IPS-NIHi7 (cell line): Measurements from ENCODE around the gene FAAP100.

ENCODE experiments used
- DNase-seq: peaks from one replicate; pipeline ENCODE4 v3.0.0; 2012; ENCODE audit warnings: mixed read lengths; ENCODE audit errors: extremely low spot score

FAAP100 gene

DNA sequence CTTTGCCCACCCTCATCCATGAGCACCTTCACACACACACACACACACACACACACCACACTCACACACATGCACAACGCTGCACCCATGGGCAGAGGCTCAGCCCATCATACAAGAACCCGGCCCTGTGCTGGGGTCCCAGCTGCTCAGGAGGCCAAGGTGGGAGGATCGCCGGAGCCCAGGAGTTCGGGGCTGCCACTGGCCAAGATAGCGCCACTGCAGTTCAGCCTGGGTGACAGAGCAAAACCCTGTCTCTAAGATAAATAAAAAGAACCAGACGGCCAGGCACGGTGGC lies 27.3 kb downstream of the FAAP100 start:
- DNase-seq: no peak

DNA sequence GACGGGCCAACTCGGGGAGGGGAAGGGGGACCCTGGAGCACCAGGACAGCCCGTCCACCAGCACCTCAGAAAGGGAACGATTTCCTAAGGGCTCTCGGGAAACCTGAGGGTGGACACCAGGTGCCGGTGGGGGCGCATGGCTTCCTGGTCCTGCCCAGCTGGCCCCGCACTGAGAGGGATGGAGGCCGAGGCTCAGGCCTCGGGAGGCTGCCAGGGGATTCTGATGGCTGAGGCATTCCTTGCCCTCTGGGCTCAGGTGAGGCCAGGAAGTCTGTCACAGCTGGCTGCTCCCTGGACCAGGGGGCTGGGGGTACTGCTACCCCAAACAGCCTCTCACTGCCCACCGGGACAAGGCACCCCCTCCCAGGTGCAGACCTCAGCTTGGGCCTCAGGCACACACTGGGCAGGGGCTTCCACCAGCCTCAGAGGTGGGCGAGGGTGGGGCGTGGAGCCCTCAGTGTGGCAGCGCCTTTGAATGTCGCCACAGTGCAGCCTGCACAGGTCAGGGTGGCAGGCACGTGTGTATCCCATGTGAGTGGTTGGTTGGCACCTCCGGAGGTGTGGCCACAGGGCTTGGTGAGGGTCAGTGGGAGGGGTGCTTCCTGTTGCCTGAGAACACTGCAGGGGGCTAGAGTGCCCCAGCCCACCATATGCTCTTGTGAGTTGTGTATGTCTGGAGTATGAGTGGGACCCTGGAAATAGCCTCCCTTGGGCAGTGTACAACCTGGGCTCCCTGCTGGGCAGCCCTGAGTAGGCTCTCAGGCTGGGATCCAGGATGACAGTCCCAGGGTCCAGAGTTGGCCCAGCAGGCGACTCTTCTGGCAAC lies 27.9 kb downstream of the FAAP100 start:
- no peak for DNase-seq

DNA sequence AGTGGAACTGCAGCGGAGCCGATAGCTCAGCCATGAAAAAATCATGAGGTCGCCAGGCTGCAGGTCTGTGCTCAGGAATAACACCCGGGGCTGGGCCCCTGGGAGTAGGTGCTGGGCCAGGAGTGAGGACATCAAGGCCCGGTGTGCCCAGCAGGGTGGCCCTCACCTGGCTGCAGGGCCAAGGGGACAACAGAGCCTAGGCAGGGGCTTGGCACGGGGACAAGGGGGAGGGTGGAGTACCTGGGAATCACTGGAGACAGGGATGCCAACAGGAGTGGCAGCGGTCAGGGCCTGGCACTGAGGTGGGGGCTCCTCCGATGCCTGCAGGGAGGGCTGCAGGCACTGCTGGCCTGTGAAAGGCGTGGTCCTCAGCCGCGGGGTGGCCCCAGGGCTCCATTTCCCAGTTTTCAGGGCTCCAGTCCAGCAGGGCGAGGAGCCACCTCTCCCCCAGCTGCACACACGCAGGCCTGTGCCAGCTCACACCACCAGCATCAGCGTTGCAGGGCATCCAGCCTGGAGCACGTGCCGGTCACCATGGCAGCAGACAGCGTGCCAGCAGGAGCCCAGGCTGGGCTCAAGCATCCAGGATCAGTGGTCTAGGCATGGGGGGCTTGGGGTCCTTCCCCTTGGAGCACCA lies 28.6 kb downstream of the FAAP100 start:
- no peak for DNase-seq

DNA sequence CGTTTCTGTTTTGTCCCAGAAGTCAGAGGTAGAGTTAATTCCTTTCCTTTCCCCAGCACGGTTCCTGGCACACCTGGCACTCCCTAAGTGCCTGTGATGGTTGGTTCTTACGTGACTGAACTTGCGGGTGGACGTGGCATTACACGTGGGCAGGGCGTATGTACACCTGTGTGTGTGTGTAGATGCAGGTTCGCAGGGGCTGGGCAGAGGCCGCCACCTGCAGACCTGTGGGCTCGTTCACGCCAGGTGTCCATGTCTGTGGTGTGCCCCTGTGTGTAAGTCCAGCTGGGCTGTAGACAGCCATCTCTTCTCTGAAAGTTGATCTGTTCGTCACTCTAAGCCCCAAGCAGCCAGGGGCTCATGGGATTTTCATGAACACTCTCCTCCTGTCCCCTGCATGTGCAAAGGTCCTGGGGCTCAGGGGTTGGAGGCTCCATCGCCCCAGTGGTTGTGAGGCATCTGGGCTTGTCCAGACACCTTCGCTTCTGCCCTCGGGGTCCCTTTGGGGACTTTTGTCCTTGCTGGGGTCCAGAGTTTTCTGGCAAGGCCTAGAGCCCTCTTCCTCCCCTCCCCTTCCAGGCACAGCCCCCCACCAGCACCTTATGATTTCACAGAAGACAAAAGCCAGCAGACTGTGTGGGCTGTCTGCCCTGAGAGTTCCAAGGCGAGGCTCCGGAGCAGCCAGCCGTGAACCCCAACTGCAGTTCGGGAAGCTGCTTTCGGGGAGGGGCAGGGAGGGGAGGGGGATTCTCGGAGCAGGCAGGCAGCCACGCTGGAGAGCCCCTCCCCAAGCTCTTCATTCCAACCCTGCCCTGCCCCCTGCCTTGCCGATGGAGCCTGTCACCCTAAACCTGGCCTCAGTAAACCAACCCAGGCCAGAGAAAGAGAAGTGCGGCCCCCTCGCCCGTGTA lies 29.4 kb downstream of the FAAP100 start:
- DNase-seq: peak; percentile 81

DNA sequence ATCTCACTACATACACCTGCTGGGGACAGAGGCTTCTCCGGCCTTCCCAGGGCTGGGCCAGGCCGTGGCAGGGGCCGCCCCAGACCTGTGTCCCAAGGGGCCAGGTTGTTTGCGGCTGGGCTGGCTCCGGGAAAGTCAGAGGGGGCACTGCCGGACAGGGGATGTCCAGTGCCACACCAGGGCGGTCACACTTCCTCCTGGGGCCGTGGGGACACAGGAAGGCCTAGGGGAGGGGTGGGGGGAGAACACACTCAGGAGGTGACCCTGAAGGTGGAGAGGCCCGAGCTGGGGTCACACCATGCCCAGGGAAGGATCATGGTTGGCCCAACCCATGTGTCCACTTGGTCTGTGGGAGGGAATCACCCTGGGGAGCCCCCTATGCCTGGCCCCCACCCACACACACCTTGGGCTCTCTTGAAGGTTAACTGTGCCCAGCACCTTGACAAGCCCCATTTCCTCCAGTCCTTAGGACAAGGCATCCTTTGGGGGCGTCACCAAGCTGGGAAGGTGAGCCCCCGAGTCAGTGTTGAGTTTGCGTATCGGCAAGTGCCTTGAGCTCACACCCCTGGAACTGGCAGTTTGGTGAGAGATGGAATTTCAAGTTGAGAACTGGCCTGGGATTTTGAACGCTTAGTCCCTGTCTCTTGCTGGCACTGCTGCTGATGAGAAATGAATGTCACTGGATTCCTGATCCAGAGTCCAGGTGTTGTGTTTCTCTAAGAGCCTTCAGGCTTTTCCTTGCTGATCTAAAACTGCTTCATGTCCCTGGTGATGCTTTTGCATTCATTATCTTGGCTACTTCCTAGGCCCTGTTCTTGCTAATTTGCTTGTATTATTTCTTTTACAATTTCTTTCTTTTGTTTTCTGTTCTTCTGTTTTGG lies 31.9 kb downstream of the FAAP100 start:
- no peak for DNase-seq

DNA sequence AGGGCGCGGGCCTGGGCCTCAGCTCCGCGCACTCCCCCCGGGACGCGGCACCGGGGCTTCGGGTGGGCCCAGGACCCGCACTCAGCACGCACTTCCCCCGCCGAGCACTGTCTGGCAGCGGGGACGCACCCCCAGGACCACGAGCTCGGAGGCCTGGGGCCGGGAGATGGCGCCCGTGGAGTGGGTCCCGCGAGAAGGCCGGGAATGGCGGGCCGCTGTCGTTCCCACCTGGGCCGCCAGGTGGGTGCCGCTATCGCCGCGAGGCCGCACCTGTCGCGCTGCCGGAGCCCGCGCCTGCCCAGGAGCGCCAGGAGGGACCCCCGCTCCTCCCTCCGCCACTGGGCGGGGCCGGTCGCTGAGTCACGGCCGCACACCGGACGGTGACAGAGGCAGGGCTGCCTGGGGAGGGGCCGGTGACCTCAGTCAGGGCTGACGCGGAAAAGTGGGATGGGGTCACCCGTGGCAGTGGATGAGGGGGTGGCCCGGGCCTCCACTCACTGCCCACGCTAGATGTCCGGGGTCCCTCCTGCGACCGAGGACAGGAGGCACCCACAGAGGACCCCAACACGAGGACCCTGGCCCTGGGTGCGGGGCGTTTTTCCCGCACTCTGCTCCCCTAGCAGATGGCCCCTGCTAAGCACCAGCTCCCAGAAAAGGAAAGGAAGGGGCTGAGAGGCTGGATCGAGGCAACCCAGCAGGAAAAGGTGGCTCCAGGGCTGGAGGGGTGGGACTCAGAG lies 32.7 kb downstream of the FAAP100 start:
- DNase-seq: peak; percentile 74

DNA sequence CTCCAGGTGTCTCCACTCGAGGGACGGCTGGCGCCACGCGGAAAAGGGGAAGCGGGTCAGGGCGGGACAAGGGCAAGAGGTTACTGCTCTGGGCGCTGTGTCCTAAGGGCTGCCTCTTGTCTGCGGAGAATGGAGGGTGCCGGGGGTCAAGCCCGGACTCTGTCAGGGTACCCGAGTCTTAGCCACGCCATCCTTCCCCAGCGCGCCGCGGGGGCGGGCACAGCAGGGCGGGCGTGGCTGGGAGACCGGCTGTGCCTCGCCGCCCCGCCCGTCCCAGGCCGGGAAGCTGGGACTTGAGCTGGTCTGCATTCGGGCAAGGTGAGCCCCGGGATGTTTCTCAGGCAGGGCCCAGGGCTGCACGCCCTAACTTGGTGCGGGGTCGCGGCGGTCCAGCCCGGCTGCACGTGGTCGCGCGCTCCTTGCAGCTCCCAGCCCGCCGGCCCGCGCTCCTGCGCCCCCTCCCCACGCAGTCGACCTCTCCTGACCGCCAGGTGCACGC lies 33.3 kb downstream of the FAAP100 start:
- peak; percentile 49 for DNase-seq

DNA sequence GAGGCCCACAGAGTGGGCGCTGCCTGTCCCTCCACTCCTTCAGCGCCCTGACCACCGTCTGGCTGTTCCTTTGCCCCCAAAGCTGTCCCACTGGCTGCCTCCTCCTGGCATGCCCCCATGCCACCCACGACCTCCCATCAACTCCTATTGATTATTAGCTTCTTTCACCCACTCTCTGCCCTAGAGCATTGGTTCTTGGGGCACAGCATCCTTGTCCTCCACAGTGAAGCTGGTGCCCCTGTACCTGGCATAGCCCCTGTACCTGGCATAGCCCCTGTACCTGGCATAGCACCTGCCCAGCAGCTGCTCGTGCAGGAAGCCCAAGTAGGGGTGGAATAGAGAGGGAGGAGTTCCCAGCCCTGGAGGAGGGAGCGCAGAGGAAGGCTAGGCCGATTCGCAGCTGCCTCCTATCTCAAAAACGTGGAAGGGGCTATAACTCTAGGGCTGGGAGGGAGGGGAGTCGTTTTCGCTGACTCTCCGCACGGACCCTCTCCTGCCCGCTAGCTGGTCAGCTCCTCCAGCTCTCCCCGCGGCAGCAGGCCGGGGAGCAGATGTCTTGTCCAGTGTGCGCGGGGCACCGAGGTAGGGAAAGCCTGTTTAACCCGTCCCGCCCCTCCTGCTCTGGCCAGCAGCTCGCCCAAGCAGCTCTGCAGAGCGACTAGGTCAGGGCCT lies 33.9 kb downstream of the FAAP100 start:
- DNase-seq: peak; percentile 38

DNA sequence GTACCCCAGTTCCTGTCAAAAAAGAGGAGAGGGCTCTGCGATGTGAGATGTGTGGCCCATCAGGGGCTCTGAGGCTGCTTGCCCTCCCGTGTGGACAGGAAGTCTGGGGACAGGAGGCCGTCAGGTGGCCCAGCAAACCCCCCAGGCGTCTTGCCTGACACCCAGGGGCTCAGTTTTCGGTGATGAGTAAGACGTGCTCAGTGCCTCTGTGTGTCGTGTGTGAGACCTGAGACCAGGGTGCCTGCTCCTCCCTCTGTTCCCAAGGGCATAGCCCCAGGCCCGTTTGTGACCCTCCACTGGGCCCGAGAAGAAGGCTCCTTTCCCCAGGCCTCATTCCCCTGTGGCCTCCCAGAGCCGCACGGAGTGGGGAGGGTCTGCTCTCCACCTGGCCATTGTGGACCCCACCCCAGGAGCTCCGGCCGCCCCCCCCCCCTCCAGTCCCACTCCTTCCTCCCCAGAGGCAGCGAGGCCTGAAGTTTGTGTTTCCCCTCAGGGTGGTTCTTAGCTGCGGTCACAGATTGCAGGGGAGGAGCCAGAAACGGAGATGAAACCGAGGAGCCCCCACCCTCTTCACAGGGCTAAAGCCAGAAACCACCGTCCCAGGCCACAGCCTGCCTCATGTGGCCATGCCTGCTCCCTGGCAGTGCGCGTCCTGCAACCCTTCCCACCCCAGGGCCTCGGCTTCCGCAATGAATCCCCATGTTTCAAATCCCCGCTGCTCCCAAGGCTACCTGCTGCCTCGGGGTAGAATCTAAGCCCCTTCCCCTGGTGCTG lies 34.6 kb downstream of the FAAP100 start:
- DNase-seq: no peak

DNA sequence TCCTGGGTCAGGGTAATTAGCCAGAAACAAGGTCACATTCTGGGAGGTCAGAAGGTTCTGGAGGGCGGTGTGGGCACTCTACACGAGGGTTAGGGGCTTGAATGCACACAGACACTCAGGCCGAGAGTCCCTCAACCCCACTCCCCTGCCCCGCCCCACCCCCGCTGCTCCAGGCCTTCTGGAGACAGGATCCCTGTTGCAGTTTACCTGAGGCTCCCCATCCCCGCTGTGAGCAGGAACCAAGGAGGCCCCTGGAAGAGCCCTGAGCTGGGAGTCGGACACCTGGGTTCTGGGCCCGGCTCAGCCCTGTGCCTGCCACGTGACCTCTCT lies 35.2 kb downstream of the FAAP100 start:
- no peak for DNase-seq

DNA sequence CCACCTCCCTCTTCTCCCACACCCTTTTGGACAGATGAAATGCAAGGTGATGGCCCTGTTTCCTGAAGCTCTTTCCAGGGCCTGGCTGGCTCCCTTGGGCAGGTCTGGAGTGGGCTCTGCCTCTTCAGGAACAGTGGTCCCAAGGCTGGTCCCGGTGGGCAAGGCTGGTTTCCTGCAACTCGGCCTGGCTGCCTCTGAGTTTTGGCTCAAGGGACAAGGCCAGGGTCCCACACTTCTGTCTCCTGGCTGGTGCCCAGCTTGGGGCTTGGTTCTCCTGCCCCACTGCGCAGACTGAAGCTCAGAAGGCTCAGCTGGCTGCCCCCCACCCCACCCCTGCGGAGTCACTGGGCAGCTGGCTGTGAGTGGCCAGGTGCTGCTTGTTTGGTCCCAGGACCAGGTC lies 35.7 kb downstream of the FAAP100 start:
- DNase-seq: no peak

DNA sequence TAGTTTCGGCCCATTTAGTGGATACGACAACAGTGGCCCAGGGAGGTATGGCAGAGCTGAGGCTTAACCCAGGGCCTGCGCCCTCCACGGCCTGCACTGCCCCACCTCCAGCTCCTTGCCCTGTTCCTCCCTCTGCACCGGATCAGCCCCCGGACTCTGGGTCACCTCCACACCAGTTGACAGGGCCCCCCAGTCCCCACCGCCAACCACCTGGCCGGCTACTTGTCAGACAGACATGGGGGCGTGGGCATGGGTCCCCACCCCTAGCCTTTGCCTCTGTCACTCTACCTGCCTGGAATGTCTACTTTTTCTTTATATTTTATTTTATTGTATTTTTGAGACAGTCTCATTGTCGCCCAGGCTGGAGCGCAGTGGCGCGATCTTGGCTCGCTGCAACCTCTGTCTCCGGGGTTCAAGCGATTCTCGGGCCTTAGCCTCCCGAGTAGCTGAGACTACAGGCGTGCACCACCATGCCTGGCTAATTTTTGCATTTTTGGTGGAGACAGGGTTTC lies 36.6 kb downstream of the FAAP100 start:
- no peak for DNase-seq

DNA sequence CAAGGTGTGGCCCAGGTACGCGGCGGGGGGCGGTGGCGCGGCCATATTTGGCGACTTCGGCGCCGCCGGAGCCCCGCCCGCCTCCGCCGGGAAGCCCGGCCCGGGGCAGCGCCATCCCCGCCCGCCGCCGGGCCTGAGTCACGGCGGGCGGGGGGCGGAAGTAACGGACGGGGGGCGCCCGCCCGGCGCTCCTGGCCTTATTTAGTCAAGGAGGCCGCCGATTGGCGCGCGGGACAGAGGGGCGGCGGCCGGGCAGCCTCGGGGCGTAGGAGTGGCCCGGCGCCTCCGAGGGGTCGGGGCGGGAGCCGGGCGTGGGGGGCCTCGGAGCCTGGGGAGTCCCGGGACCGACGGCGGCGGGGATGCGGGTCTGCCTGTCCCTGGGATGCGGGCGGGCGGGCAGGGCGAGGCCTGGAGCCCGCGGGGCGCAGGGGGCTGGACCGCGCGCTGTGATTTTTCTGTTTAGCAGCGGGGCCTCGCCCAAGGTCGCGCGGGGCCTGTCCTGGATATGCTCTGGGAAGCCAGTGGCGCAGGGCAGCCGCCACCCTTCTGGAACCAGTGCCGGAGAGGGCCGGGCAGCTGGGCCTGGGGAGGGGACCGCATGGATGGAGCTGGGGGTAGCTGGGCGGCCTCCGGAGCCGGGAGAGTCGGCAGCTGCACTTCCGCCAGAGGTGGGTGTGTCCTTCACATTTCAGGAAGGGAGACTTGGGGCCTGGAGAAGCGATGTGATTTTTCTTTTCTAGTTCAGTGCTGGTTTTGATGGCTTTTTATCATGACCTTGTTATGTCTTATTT lies 37.2 kb downstream of the FAAP100 start:
- DNase-seq: peak; percentile 72

DNA sequence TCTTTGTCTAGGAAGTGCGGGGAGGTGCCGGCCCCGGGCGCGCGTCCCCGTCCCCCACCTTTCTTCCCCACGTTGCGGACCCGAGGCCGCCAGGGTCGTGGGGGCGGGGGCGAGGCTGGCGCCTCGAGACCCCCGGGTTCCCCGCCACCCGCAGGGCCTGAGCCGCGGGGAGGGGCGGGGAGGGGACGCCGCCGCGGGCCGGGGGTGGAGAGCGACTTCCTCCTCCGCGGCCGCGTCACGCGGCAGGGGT lies 37.7 kb downstream of the FAAP100 start:
- no peak for DNase-seq

DNA sequence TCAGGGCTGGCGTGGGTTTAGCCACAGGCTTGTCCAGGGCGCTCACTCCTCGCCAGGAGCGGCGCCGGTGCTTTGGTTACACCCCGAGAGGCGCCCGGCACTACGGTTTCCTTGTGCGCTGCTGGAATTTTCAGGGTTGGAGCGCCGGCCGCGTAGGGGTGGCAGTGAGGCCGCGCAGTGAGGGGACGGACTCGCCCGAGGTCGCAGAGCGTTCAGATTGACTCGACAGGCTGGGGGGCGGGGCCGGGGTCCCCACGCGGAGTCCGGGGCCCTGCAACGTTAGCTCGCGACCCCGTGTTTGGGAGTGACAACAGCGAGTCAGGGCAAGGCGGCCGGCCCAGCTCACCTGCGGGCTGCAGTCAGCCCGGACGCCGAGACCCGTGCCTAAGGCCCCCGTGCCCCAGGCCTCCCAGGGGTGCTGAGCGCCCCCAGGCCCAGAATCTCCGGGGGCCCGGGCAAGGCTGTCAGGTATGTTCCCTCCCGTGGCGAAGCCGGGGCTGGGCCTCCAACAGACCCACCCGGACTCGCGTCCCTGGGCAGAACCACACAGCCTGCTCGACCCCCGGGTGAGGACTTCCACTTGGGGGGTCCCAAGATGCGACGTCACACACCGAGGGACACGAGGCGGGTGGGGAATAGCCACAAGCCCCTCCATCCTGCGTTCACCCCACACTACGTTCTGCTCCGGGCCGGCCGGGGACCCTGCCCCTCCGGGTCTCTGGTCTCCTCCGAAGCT lies 38.2 kb downstream of the FAAP100 start:
- DNase-seq: no peak

DNA sequence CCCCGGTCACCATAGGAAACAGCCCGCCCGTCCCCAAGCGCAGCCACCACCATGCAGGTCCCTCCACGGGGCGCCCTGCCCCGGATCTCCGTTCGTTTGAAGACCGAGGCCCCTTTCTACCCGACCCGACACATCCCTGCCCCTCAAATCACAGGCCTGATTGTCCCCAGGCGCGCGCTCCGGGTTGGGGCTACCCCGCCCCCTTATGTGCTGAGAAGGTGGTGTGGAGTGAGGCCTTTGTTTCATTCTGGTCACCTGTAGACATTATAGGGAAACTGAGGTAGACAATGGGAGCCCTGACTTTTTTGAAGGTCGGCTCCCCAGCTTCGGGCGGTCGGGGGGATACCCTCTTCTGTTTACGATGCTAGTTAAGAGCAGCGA lies 38.8 kb downstream of the FAAP100 start:
- DNase-seq: no peak

DNA sequence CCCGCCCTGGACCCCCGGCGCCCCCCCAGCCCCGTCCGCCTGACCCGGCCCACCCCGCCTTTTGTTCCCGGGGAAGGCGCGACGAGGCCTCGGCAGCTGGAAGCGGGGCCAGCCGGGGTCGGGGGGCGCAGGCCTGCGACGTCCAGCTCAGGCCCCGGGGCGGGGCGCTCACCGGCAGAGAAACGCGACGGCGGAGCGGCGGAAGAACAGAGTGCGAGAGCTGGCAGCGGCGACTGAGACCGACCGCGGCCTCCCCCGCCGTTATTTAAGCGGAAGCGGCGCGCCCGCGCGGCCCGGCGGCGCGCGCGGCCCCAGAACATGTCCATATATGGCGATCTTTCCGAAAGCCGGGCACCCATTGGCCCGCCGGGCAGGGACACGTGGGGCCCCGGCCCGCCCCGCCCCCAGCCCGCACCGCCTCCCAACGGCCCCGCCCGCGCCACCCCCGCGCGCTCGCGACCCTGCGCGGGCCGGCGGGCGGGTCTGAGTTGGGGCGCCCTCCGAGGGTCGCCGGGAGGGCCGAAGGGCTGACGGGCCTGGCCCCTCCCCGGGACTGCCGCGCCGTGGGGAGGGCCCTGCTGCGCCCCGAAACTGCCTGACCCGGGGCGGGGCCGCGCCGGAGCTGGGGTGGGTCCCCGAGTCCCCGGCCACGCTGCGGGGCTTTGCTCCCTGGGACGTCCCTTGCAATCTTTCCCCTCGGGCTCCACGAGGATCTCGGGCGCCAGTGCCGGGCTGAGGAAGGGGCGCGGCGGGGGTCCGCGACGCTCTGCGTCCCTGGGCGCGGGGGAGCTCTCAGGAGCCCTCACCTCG lies 39.4 kb downstream of the FAAP100 start, which contains the start of gene ACTG1:
ACTG1 (minus strand) TSS at position 238 of the 810 bp plus-strand sequence. CDS start 445 bp downstream, outside the sequence.
- DNase-seq: peak; percentile 83
